ENCODE data around the gene VMP1. TPM values are rescaled to one million over a fixed set of nuclear protein-coding genes. Genes with fewer than 3 reads are reported as not detected.

VMP1 gene
- total RNA-seq, 1 experiment from 2014 or later, result 277 TPM

DNA sequence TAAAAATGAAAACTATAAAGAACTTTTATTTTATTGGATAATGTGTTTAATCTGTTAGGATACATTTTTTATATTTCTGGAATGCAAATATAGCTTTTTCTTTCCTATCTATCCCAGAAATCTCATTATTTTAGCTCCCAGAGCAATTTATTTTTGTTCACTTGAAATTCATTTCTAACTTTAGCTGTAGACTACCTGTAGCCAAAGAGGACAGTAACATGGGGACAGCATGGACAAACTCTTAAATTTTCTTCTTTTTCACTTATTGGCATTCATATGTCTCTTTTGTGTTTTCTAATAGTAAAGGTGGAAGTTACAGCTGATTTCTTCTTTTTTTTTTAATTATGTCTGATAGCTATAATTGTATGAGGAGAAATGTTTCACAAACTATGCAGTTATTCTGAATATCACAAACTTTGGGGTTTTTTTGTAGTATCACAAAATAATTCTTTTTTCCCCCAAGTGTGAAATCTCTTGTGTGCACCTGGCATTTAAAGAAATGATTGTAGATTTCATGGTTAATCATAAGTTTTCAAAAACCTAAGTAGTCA lies 55.4 kb downstream of the VMP1 start:
- Histone ChIP-seq H3K27ac (ENCODE audit: low read length) (peak overlapping the region; percentile 82), H3K9me3 (ENCODE audit: low read length) (no peaks in the 10 kb centered on the region), H3K4me1 (ENCODE audit: insufficient read depth, low read length) (peaks cover 31% of the 10 kb centered on the region), H3K4me2 (ENCODE audit: low read length) (peak overlapping the region; percentile 41), H3K9me2 (replicated peaks; ENCODE audit: low read length) (no peaks in the 10 kb centered on the region), H3K4me3 (ENCODE audit: low read length) (no peak overlapping the region), H2AFZ (ENCODE audit: low read length) (no peak overlapping the region), H4K20me1 (ENCODE audit: low read length) (no peaks in the 10 kb centered on the region), H3K9ac (ENCODE audit: low read length) (peak overlapping the region; percentile 59), H3K27me3 (ENCODE audit: low read length) (no peaks in the 10 kb centered on the region), H3F3A (ENCODE audit: low read length, unreplicated experiment) (peaks cover 13% of the 10 kb centered on the region), H3K36me3 (ENCODE audit: low read depth, low read length) (peaks cover 11% of the 10 kb centered on the region), H3K79me2 (ENCODE audit: low read length) (peaks cover 29% of the 10 kb centered on the region)
- TF ChIP-seq EZH2 (IDR thresholded peaks at IDR 0.05; ENCODE audit: low read length, unreplicated experiment), result no peak
- no peak for TF ChIP-seq EZH2phosphoT487 (IDR thresholded peaks at IDR 0.05; ENCODE audit: borderline replicate concordance, low read length)
- TF ChIP-seq, protein P1, sequence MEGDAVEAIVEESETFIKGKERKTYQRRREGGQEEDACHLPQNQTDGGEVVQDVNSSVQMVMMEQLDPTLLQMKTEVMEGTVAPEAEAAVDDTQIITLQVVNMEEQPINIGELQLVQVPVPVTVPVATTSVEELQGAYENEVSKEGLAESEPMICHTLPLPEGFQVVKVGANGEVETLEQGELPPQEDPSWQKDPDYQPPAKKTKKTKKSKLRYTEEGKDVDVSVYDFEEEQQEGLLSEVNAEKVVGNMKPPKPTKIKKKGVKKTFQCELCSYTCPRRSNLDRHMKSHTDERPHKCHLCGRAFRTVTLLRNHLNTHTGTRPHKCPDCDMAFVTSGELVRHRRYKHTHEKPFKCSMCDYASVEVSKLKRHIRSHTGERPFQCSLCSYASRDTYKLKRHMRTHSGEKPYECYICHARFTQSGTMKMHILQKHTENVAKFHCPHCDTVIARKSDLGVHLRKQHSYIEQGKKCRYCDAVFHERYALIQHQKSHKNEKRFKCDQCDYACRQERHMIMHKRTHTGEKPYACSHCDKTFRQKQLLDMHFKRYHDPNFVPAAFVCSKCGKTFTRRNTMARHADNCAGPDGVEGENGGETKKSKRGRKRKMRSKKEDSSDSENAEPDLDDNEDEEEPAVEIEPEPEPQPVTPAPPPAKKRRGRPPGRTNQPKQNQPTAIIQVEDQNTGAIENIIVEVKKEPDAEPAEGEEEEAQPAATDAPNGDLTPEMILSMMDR (conservative IDR thresholded peaks at IDR 0.05; ENCODE audit: low read depth, low read length), result no peak
- DNase-seq, result no peak
- POLR2A ChIA-PET (ENCODE audit: unreplicated experiment), result no interaction called here
- BruUV-seq (replicated peaks), result no TSS peak
- intact Hi-C loops (cut with micrococcal nuclease), result no loop called here
- no peak for ATAC-seq
- CTCF ChIA-PET, result interaction anchor here (0.7 kb wide), 1 partner anchor 78 kb away, joined by 3 read pairs; no protein-coding TSS in a partner anchor

DNA sequence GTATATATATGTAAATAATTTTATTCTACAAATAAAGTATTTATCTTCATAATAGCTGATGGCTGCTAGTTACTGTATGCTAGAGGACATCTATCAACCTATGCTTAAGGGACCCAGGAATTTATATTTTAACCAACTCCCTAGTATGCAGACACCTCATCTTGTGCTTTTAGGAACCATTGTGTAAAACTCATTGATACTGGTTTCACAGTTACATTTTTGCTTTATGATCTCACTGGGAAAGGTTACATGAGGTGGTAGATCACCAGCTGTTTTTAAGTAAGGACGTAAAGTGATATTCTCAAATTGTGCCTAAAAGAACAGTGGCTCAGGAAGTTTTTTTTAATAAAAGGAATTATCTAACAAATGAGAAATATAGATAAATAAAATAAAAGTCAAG lies 56.4 kb downstream of the VMP1 start:
- H3K4me1 ChIP-seq (ENCODE audit: insufficient read depth, low read length), result peaks cover 31% of the 10 kb centered on the region
- DNase-seq, result no peak
- ChIA-PET POLR2A (ENCODE audit: unreplicated experiment) (no interaction called here), CTCF (interaction anchor here (0.6 kb wide), 1 partner anchor 10 kb away, joined by 4 read pairs; no protein-coding TSS in a partner anchor)
- H3K4me3 ChIP-seq (ENCODE audit: low read length), result no peak overlapping the region
- no peak overlapping the region for H2AFZ ChIP-seq (ENCODE audit: low read length)
- peaks cover 5% of the 10 kb centered on the region; the same call in 1 of the 2 replicates for H3K36me3 ChIP-seq (ENCODE audit: low read depth, low read length)
- BruUV-seq (replicated peaks), result no TSS peak
- no peaks in the 10 kb centered on the region for H4K20me1 ChIP-seq (ENCODE audit: low read length)
- peaks cover 20% of the 10 kb centered on the region for H3K79me2 ChIP-seq (ENCODE audit: low read length)
- peak overlapping the region; percentile 59; the same call in 1 of the 2 replicates for H3K9ac ChIP-seq (ENCODE audit: low read length)
- intact Hi-C loops (cut with micrococcal nuclease), result no loop called here
- H3K4me2 ChIP-seq (ENCODE audit: low read length), result no peak overlapping the region
- TF ChIP-seq EZH2phosphoT487 (IDR thresholded peaks at IDR 0.05; ENCODE audit: borderline replicate concordance, low read length) (no peak), EZH2 (IDR thresholded peaks at IDR 0.05; ENCODE audit: low read length, unreplicated experiment) (no peak)
- TF ChIP-seq, protein P1 (conservative IDR thresholded peaks at IDR 0.05; ENCODE audit: low read depth, low read length), result no peak
- H3K9me3 ChIP-seq (ENCODE audit: low read length), result no peaks in the 10 kb centered on the region
- no peaks in the 10 kb centered on the region for H3K9me2 ChIP-seq (replicated peaks; ENCODE audit: low read length)
- no peak for ATAC-seq
- peak overlapping the region; percentile 51; the same call in 1 of the 2 replicates for H3K27ac ChIP-seq (ENCODE audit: low read length)
- peaks cover 13% of the 10 kb centered on the region for H3F3A ChIP-seq (ENCODE audit: low read length, unreplicated experiment)
- no peaks in the 10 kb centered on the region for H3K27me3 ChIP-seq (ENCODE audit: low read length)

DNA sequence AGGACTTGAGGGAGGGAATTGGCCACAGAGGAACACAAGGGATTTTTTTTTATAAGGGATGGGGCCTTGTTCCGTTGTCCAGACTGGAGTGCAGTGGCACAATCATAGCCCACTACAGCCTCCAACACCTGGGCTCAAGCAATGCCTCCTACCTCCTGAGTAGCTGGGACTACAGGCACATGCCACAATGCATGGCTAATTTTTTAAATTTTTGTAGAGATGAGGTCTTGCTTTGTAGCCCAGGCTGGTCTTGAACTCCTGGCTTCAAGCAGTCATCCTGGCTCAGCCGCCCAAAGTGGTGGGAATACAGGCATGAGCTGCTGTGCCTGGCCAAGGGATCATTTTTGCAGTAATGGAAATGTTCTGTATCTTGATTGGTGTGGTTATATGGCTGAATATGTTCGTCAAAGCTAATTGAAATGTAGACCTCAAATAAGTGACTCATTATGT lies 56.9 kb downstream of the VMP1 start:
- Histone ChIP-seq H3K79me2 (ENCODE audit: low read length) (peaks cover 19% of the 10 kb centered on the region), H3K36me3 (ENCODE audit: low read depth, low read length) (peaks cover 5% of the 10 kb centered on the region; the same call in 1 of the 2 replicates), H3K27ac (ENCODE audit: low read length) (peak overlapping the region; percentile 51), H4K20me1 (ENCODE audit: low read length) (no peaks in the 10 kb centered on the region), H3K9ac (ENCODE audit: low read length) (peak overlapping the region; percentile 11; the same call in 1 of the 2 replicates), H3K9me2 (replicated peaks; ENCODE audit: low read length) (no peaks in the 10 kb centered on the region), H3K9me3 (ENCODE audit: low read length) (no peaks in the 10 kb centered on the region), H2AFZ (ENCODE audit: low read length) (no peak overlapping the region), H3K4me2 (ENCODE audit: low read length) (no peak overlapping the region), H3K4me1 (ENCODE audit: insufficient read depth, low read length) (peaks cover 33% of the 10 kb centered on the region), H3F3A (ENCODE audit: low read length, unreplicated experiment) (peaks cover 13% of the 10 kb centered on the region), H3K27me3 (ENCODE audit: low read length) (no peaks in the 10 kb centered on the region), H3K4me3 (ENCODE audit: low read length) (no peak overlapping the region)
- no TSS peak for BruUV-seq (replicated peaks)
- intact Hi-C loops (cut with micrococcal nuclease), result no loop called here
- TF ChIP-seq, protein P1 (conservative IDR thresholded peaks at IDR 0.05; ENCODE audit: low read depth, low read length), result no peak
- no peak for TF ChIP-seq EZH2 (IDR thresholded peaks at IDR 0.05; ENCODE audit: low read length, unreplicated experiment)
- TF ChIP-seq EZH2phosphoT487 (IDR thresholded peaks at IDR 0.05; ENCODE audit: borderline replicate concordance, low read length), result no peak
- ATAC-seq (peak; percentile 16; the same call in 1 of the 2 replicates), DNase-seq (no peak)
- CTCF ChIA-PET, result interaction anchor here (0.6 kb wide), 1 partner anchor 11 kb away, joined by 4 read pairs; no protein-coding TSS in a partner anchor
- POLR2A ChIA-PET (ENCODE audit: unreplicated experiment), result no interaction called here
